ENCODE data around the gene PEAK1. TPM values are rescaled to one million over a fixed set of nuclear protein-coding genes. Genes with fewer than 3 reads are reported as not detected.

The PEAK1 gene
- total RNA-seq, 6 donors from 2014 or later, result 82.8 to 142 (median 90.1) TPM

DNA sequence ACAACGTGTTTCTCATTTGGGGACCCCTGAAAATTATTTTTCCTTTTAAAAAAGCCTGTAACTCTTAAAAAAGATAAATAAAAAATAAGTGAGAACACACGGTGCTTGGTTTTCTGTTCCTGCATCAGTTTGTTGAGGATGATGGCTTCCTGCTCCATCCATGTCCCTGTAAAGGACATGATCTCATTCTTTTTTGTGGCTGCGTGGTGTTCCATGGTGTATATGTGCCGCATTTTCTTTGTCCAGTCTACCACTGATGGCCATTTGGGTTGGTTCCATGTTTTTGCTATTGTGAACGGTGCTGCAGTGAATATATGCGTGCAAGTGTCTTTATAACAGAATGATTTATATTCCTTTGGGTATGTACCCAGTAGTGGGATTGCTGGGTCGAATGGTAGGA is 351.3 kb downstream of the PEAK1 start:
- Histone ChIP-seq H3K4me1 (peaks cover 50 to 62% (median 52%) of the 10 kb centered on the region in 4 donors), H3K9me3 (no peaks in the 10 kb centered on the region), H3K27ac (peak overlapping the region; percentile 70 to 95 (median 94)), H3K27me3 (no peaks in the 10 kb centered on the region), H3K36me3 (no peaks in the 10 kb centered on the region), H3K4me3 (peak overlapping the region in 1 of 4 donors; percentile 83)
- DNase-seq (no peak), ATAC-seq (ENCODE audit: low FRiP score in 2 of 2) (no peak)
- no peak for TF ChIP-seq POLR2A (IDR thresholded peaks at IDR 0.05)
- TF ChIP-seq POLR2AphosphoS5 (IDR thresholded peaks at IDR 0.05), result no peak
- TF ChIP-seq, protein P1, sequence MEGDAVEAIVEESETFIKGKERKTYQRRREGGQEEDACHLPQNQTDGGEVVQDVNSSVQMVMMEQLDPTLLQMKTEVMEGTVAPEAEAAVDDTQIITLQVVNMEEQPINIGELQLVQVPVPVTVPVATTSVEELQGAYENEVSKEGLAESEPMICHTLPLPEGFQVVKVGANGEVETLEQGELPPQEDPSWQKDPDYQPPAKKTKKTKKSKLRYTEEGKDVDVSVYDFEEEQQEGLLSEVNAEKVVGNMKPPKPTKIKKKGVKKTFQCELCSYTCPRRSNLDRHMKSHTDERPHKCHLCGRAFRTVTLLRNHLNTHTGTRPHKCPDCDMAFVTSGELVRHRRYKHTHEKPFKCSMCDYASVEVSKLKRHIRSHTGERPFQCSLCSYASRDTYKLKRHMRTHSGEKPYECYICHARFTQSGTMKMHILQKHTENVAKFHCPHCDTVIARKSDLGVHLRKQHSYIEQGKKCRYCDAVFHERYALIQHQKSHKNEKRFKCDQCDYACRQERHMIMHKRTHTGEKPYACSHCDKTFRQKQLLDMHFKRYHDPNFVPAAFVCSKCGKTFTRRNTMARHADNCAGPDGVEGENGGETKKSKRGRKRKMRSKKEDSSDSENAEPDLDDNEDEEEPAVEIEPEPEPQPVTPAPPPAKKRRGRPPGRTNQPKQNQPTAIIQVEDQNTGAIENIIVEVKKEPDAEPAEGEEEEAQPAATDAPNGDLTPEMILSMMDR (IDR thresholded peaks at IDR 0.05), result no peak
- no peak for TF ChIP-seq EP300 (IDR thresholded peaks at IDR 0.05)
- 91 to 92% methylated on average over 7 of the region's 7 CpGs for WGBS, 2 donors

DNA sequence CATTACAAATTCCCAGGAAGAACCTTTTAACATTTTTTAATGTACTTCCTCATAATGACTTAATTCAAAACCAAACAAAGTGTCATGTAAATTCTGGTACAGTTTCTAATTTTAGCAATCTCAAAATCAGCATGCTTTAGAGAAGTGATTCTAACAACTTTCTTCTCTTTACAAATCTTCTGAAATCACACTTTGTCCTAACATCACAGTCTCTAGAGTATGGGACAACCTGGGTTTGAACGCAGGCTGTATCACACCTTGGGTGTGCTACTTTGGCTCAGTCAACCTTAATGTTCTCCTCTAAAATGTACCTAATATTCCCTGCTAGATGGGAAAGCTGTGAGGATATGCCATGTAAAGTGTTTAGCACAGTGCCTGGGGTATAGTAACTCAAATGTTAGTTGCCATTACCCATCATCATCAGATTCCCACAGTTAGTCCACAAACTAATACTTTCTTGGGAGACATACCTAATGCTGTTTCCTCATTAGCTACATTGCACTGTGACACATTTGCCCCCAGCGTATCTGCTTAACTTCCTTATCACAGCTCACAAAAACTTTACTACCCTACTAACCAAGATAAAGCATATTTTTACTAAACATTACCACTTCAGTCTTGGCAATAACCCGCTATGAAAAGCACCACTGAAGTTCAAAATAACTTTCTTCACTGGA is 352.1 kb downstream of the PEAK1 start:
- ATAC-seq (ENCODE audit: low FRiP score in 2 of 2), result peak in 1 of 2 donors; percentile 45
- H3K4me3 ChIP-seq, result no peak overlapping the region

DNA sequence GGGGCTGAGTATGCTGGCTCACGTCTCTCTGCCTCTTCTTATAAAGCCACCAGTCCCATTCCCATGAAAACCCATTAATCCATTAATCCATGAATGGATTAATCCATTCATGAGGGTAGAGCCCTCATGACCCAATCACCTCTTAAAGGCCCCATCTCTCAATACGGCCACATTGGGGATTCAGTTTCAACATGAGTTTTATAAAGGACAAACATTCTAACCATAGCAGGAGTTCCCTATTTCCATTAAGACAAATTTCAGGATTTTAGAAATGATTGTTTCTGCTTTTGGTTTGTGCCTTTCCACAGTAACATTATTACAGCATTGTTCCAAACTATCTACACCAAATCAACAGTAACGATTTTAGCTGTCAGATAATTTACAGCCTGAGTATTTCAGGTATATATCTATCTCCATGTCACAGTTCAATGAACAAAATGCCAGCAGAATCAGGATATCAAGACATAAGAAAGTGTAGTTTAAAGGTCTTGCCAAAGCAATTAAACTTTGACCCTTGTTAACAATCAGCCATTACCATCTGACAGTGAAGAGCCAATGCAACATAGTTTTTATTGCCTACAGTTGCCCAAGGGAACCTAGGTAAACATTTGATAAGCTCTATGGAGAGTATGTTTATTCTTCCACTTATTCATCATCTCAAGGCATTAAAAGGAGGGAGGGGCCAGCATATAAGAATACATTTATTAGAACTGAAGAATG is 352.8 kb downstream of the PEAK1 start:
- peak in 1 of 2 donors; percentile 80 for ATAC-seq (ENCODE audit: low FRiP score in 2 of 2)
- Histone ChIP-seq H3K9me3 (no peaks in the 10 kb centered on the region), H3K27ac (peak overlapping the region in 3 of 4 donors; percentile 6 to 94 (median 19)), H3K36me3 (no peaks in the 10 kb centered on the region), H3K4me1 (peaks cover 50 to 75% (median 57%) of the 10 kb centered on the region in 4 donors), H3K4me3 (no peak overlapping the region), H3K27me3 (no peaks in the 10 kb centered on the region)
- DNase-seq, result no peak
- 59 to 68% methylated on average over 3 of the region's 3 CpGs for WGBS, 2 donors
- TF ChIP-seq POLR2AphosphoS5 (IDR thresholded peaks at IDR 0.05), result no peak
- no peak for TF ChIP-seq POLR2A (IDR thresholded peaks at IDR 0.05)
- TF ChIP-seq EP300 (IDR thresholded peaks at IDR 0.05), result peak in 3 of 4 donors; percentile 46 to 62 (median 57)

More for the DNA sequence above, 352.1 kb downstream of the PEAK1 start:
- DNase-seq, result no peak
- WGBS, 2 donors, result 47% methylated on average over 3 of the region's 3 CpGs
- H3K27me3 ChIP-seq, result no peaks in the 10 kb centered on the region
- TF ChIP-seq EP300 (IDR thresholded peaks at IDR 0.05) (peak in 1 of 4 donors; percentile 1), POLR2AphosphoS5 (IDR thresholded peaks at IDR 0.05) (no peak)
- no peaks in the 10 kb centered on the region for H3K9me3 ChIP-seq
- H3K4me1 ChIP-seq, result peaks cover 50 to 70% (median 57%) of the 10 kb centered on the region in 4 donors
- peak overlapping the region; percentile 70 to 95 (median 94) for H3K27ac ChIP-seq
- no peaks in the 10 kb centered on the region for H3K36me3 ChIP-seq

DNA sequence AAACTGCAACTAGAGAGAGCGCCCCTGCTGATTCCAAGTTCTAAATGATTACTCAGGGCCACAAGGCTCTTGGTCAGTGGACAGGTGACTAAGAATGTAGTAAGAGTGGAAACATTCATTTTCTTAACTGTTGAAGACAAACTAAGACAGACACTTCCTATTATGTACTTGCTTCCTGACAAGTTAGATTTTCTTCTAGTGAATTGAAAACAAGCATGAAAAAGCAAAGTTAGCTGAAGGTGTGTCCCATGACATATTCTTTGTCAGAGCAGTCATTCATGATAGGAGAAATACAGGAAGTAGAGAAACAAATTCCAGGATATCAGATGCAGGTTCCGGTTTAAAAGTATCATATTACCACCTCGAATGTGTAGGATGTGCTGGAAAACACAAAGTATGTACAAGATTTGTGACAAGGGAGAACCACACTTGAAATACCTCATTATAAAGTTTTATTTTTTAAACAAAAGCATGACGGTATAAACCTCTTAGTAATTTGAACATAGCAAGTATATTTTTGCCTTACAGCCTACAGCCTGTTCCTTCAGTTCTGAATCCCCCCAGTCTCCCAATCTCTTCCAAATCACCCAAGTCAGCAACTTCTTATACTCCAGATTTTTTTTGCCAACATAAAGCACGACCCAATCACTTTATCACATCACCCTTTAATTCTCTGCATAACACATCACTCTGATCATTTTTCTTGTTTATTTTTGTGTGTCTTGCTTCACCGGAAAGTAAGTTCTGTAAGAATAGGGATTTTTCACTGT is 355.2 kb downstream of the PEAK1 start:
- Histone ChIP-seq H3K9me3 (no peaks in the 10 kb centered on the region), H3K27me3 (no peaks in the 10 kb centered on the region), H3K36me3 (no peaks in the 10 kb centered on the region), H3K4me3 (no peak overlapping the region), H3K4me1 (peaks cover 56 to 83% (median 72%) of the 10 kb centered on the region in 4 donors), H3K27ac (peak overlapping the region in 1 of 4 donors; percentile 16)
- WGBS, 2 donors, result 63 to 71% methylated on average over 6 of the region's 6 CpGs
- DNase-seq, result peak in 1 of 2 donors; percentile 28
- TF ChIP-seq, protein P1 (IDR thresholded peaks at IDR 0.05), result no peak
- TF ChIP-seq EP300 (IDR thresholded peaks at IDR 0.05) (peak in 1 of 4 donors; percentile 78), POLR2AphosphoS5 (IDR thresholded peaks at IDR 0.05) (no peak)
- ATAC-seq (ENCODE audit: low FRiP score in 2 of 2), result no peak

DNA sequence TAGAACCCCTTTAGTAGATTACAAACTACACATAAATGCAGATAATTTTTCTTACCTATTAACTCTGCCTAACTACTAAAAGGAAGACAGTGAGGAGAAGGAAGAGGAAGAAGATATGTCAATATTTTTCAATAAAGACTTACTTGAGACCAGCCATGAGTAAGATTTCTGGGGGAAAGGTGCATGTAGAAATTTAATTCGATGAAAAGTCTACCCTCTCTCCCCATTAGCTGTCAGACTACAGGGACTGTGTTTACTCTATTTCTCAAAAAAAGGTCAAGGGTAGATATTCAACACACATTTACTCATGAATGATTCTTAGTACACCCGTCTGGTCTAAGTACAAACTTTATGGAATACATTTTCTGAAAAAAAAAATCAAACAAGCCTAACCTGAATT is 355.8 kb downstream of the PEAK1 start:
- DNase-seq (no peak), ATAC-seq (ENCODE audit: low FRiP score in 2 of 2) (no peak)
- WGBS, 2 donors, result 41 to 54% methylated on average over 2 of the region's 2 CpGs
- Histone ChIP-seq H3K9me3 (no peaks in the 10 kb centered on the region), H3K36me3 (no peaks in the 10 kb centered on the region), H3K4me1 (peaks cover 51 to 78% (median 71%) of the 10 kb centered on the region in 4 donors), H3K4me3 (no peak overlapping the region), H3K27me3 (no peaks in the 10 kb centered on the region), H3K27ac (peak overlapping the region in 1 of 4 donors; percentile 16)
- TF ChIP-seq POLR2A (IDR thresholded peaks at IDR 0.05), result no peak
- no peak for TF ChIP-seq POLR2AphosphoS5 (IDR thresholded peaks at IDR 0.05)
- TF ChIP-seq EP300 (IDR thresholded peaks at IDR 0.05), result no peak
- TF ChIP-seq, protein P1 (IDR thresholded peaks at IDR 0.05), result no peak
